T-helper 22 cell (primary cell): ENCODE data around the gene SOCS6.
"Not testable (repeated sequence)": the region's sequence is repeated elsewhere in the genome, so short reads cannot be mapped to it uniquely, and the experiment has no call there.

Experiments used
- DNase-seq: peaks from one replicate; pipeline ENCODE4 v3.0.0-alpha.2; 2020; ENCODE audit warnings: low read depth

The SOCS6 gene

GRCh38 chr18:70324897-70325296 lies 36.1 kb downstream of the SOCS6 start:
- no peak for DNase-seq

GRCh38 chr18:70326255-70326654 lies 37.4 kb downstream of the SOCS6 start:
- DNase-seq, result no peak

- no peak for DNase-seq
Observed at GRCh38 chr18:70328169-70328568, 39.3 kb downstream of the SOCS6 start.

- DNase-seq, result no peak
Observed at GRCh38 chr18:70329071-70329470, 40.2 kb downstream of the SOCS6 start.

- DNase-seq, result no peak
Observed at GRCh38 chr18:70330887-70331286, 42.0 kb downstream of the SOCS6 start.

- no peak for DNase-seq
Observed at GRCh38 chr18:70331456-70332097, 42.7 kb downstream of the SOCS6 start.

GRCh38 chr18:70332694-70333093 lies 43.8 kb downstream of the SOCS6 start:
- DNase-seq, result no peak

GRCh38 chr18:70333316-70333715 lies 44.5 kb downstream of the SOCS6 start:
- DNase-seq, result no peak

- no peak for DNase-seq
Observed at GRCh38 chr18:70333757-70334156, 44.9 kb downstream of the SOCS6 start.

- no peak for DNase-seq
Observed at GRCh38 chr18:70334264-70334663, 45.4 kb downstream of the SOCS6 start.

GRCh38 chr18:70334728-70335329 lies 46.0 kb downstream of the SOCS6 start:
- DNase-seq, result no peak

GRCh38 chr18:70335892-70336726 lies 47.3 kb downstream of the SOCS6 start:
- DNase-seq, result no peak

GRCh38 chr18:70337139-70337972 lies 48.5 kb downstream of the SOCS6 start:
- no peak for DNase-seq

- no peak for DNase-seq
Observed at GRCh38 chr18:70338890-70339289, 50.0 kb downstream of the SOCS6 start.

- no peak for DNase-seq
Observed at GRCh38 chr18:70339915-70340314, 51.1 kb downstream of the SOCS6 start.

GRCh38 chr18:70348481-70348880 lies 59.6 kb downstream of the SOCS6 start:
- DNase-seq, result not testable (repeated sequence)

- no peak for DNase-seq
Observed at GRCh38 chr18:70349316-70349715, 60.5 kb downstream of the SOCS6 start.

GRCh38 chr18:70354080-70354479 lies 65.2 kb downstream of the SOCS6 start:
- DNase-seq, result no peak

- no peak for DNase-seq
Observed at GRCh38 chr18:70354771-70355170, 65.9 kb downstream of the SOCS6 start.

- DNase-seq, result no peak
Observed at GRCh38 chr18:70355620-70356385, 67.0 kb downstream of the SOCS6 start.

GRCh38 chr18:70358105-70358406 lies 69.2 kb downstream of the SOCS6 start:
- not testable (repeated sequence) for DNase-seq

GRCh38 chr18:70359071-70359470 lies 70.2 kb downstream of the SOCS6 start:
- DNase-seq, result no peak
